Natural killer cell (primary cell): ENCODE data around the gene ENTR1. TPM values are rescaled to one million over a fixed set of nuclear protein-coding genes. Genes with fewer than 3 reads are reported as not detected.

Experiments
- ATAC-seq, 3 donors: fragments of 150-1000 bp in 2 of 3; fragments of 200-7000 bp in 1 of 3; cut with Tn5 transposase; 1 replicate in 1 of 3; 2 replicates in 2 of 3; pipeline ENCODE4 v1.10.0; 2021; ENCODE audit warnings: mild to moderate bottlenecking in 2 of 3, moderate library complexity in 2 of 3
- DNase-seq, 2 donors: peaks; one replicate each; pipeline versions ENCODE4 v3.0.0 to v3.0.0-alpha.2; 2013 to 2021; ENCODE audit warnings: mixed read lengths in 1 of 2
- H3K27ac ChIP-seq: one replicate; pipeline ENCODE4 v1.5.1; 2013; ENCODE audit warnings: mild to moderate bottlenecking, low read length
- H3K27me3 ChIP-seq: one replicate; pipeline ENCODE4 v1.6.1; 2013; ENCODE audit warnings: low read length; ENCODE audit not compliant: control insufficient read depth, insufficient read depth
- H3K36me3 ChIP-seq: one replicate; pipeline ENCODE4 v1.6.1; 2013; ENCODE audit warnings: low read length; ENCODE audit not compliant: control insufficient read depth, insufficient read depth
- H3K4me1 ChIP-seq: one replicate; pipeline ENCODE4 v1.6.1; 2013; ENCODE audit warnings: low read length; ENCODE audit not compliant: control insufficient read depth, insufficient read depth
- H3K4me3 ChIP-seq: one replicate; pipeline ENCODE4 v1.5.1; 2013; ENCODE audit warnings: low read length
- H3K9me3 ChIP-seq: one replicate; pipeline ENCODE4 v1.6.1; 2013; ENCODE audit warnings: low read length; ENCODE audit not compliant: control insufficient read depth, insufficient read depth
- H3K27ac Mint-ChIP-seq, 2 donors: one replicate each; pipeline ENCODE4 v1.8.0; 2022; ENCODE audit warnings: mild to moderate bottlenecking in 2 of 2, mixed read lengths in 2 of 2, moderate library complexity in 1 of 2
- H3K27me3 Mint-ChIP-seq, 2 donors: one replicate each; pipeline ENCODE4 v1.8.0; 2022; ENCODE audit warnings: low read depth in 2 of 2, mixed read lengths in 2 of 2
- H3K36me3 Mint-ChIP-seq: one replicate; pipeline ENCODE4 v1.8.0; 2022; ENCODE audit warnings: mixed read lengths
- H3K4me1 Mint-ChIP-seq, 2 donors: one replicate each; pipeline ENCODE4 v1.8.0; 2022; ENCODE audit warnings: mixed read lengths in 2 of 2
- H3K4me3 Mint-ChIP-seq: one replicate; pipeline ENCODE4 v1.8.0; 2022; ENCODE audit warnings: mild to moderate bottlenecking, moderate library complexity, mixed read lengths
- H3K9me3 Mint-ChIP-seq, 2 donors: one replicate each; pipeline ENCODE4 v1.8.0; 2022; ENCODE audit warnings: mixed read lengths in 2 of 2
- WGBS: methylation state at CpG from one replicate; pipeline ENCODE4 v1.1.7; 2013; ENCODE audit warnings: missing lambda C conversion rate; ENCODE audit not compliant: insufficient coverage; 5-methylcytosine and 5-hydroxymethylcytosine counted together
- intact Hi-C: fragments of 100-400 bp; cut with micrococcal nuclease; formaldehyde crosslinking; loops from one replicate; pipeline ENCODE4 v1.14.2; 2022
- total RNA-seq, 4 donors: library from RNA; stranded (reverse); fragments of 120-200 nt in 1 of 4; gene quantifications; one replicate each; pipeline versions ENCODE4 v1.2.3 to v1.2.4, GENCODE V29; 2013 to 2022
- TF ChIP-seq, protein P1 (sequence below): fragments of 200-600 bp; IDR thresholded peaks from one replicate; pipeline ENCODE4 v1.8.0; 2022; ENCODE audit warnings: antibody characterized with exemption

The ENTR1 gene
- total RNA-seq, 3 donors from 2014 or later (not counting 1 experiment from before 2014, with no cell fraction given): 38.7 to 62.3 (median 41.6) TPM

- H3K36me3 Mint-ChIP-seq: no peaks in the 10 kb centered on the region
- Histone ChIP-seq H3K9me3 (no peaks in the 10 kb centered on the region), H3K36me3 (peaks cover 24% of the 10 kb centered on the region), H3K4me1 (peaks cover 45% of the 10 kb centered on the region), H3K27ac (no peak overlapping the region), H3K27me3 (no peaks in the 10 kb centered on the region), H3K4me3 (peak overlapping the region; percentile 46)
- H3K4me1 Mint-ChIP-seq: peaks cover 17 to 22% of the 10 kb centered on the region in 2 donors
- no peaks in the 10 kb centered on the region for H3K27me3 Mint-ChIP-seq
- TF ChIP-seq, protein P1, sequence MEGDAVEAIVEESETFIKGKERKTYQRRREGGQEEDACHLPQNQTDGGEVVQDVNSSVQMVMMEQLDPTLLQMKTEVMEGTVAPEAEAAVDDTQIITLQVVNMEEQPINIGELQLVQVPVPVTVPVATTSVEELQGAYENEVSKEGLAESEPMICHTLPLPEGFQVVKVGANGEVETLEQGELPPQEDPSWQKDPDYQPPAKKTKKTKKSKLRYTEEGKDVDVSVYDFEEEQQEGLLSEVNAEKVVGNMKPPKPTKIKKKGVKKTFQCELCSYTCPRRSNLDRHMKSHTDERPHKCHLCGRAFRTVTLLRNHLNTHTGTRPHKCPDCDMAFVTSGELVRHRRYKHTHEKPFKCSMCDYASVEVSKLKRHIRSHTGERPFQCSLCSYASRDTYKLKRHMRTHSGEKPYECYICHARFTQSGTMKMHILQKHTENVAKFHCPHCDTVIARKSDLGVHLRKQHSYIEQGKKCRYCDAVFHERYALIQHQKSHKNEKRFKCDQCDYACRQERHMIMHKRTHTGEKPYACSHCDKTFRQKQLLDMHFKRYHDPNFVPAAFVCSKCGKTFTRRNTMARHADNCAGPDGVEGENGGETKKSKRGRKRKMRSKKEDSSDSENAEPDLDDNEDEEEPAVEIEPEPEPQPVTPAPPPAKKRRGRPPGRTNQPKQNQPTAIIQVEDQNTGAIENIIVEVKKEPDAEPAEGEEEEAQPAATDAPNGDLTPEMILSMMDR: no peak
- no peaks in the 10 kb centered on the region for H3K9me3 Mint-ChIP-seq
- WGBS: 3% methylated on average over 67 of the region's 67 CpGs
- intact Hi-C loops: loop anchor here (1.0 to 10.0 kb wide), 2 partner anchors 11 to 85 kb away; partner anchors contain the start of genes ENTR1 and PMPCA
- H3K27ac Mint-ChIP-seq: peak overlapping the region; percentile 57 to 72
- DNase-seq (peak in 1 of 2 donors; percentile 68), ATAC-seq (peak; percentile 34 to 50 (median 45))
- peak overlapping the region; percentile 84 for H3K4me3 Mint-ChIP-seq
Observed at GRCh38 chr9:136399176-136400037, 11.0 kb downstream of the ENTR1 start.

DNA sequence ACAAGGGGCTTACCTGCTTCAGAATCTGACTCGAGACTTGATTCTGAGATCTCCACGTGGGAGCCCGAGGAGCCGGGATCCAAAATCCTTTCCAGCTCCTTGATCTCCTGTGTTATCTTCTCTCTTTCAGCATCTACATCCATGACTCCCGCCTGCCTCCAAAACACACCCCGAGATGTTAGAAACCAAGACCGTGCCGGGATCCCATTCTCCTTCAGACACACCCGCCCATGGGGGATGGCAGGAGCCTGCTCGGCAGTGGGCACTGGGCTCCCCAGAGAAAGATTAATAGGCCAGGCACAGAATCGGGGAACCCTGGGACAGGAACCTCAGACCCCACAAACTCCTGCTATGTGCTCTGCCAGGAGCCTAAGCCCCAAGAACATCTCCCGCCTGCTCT, 12.1 kb downstream of the ENTR1 start:
- Histone ChIP-seq H3K4me1 (peaks cover 34% of the 10 kb centered on the region), H3K9me3 (no peaks in the 10 kb centered on the region), H3K36me3 (peaks cover 31% of the 10 kb centered on the region), H3K27me3 (no peaks in the 10 kb centered on the region), H3K27ac (no peak overlapping the region), H3K4me3 (no peak overlapping the region)
- H3K36me3 Mint-ChIP-seq: no peaks in the 10 kb centered on the region
- peaks cover 12 to 20% of the 10 kb centered on the region in 2 donors for H3K4me1 Mint-ChIP-seq
- H3K27me3 Mint-ChIP-seq: no peaks in the 10 kb centered on the region
- H3K27ac Mint-ChIP-seq: peak overlapping the region in 1 of 2 donors; percentile 57
- intact Hi-C loops: no loop called here
- H3K9me3 Mint-ChIP-seq: no peaks in the 10 kb centered on the region
- H3K4me3 Mint-ChIP-seq: peak overlapping the region; percentile 84
- WGBS: 98% methylated on average over 12 of the region's 12 CpGs
- DNase-seq (no peak), ATAC-seq (no peak)
- TF ChIP-seq, protein P1: no peak

DNA sequence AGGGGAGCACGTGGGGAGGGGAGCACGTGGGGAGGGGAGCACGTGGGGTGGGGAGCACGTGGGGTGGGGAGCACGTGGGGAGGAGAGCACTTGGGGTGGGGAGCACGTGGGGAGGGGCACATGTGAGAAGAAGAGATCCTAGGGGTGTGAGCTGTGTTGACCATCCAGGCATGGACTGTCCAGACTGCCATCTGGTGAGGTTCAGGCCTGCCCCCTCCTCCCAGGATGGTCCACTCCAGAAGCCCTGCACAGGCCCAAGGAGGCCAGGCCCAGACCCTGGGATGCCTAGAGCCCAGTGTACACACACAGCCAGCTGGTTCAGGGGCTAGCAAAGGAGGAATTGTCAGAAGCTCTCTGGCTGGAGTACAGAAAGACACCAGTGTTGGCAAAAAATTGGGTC, 12.8 kb downstream of the ENTR1 start:
- Histone ChIP-seq H3K9me3 (no peaks in the 10 kb centered on the region), H3K27ac (no peak overlapping the region), H3K27me3 (no peaks in the 10 kb centered on the region), H3K36me3 (peaks cover 37% of the 10 kb centered on the region), H3K4me3 (no peak overlapping the region), H3K4me1 (peaks cover 29% of the 10 kb centered on the region)
- H3K27ac Mint-ChIP-seq: no peak overlapping the region
- no peak overlapping the region for H3K4me3 Mint-ChIP-seq
- no peaks in the 10 kb centered on the region for H3K36me3 Mint-ChIP-seq
- no peaks in the 10 kb centered on the region for H3K9me3 Mint-ChIP-seq
- H3K27me3 Mint-ChIP-seq: no peaks in the 10 kb centered on the region
- intact Hi-C loops: no loop called here
- DNase-seq (no peak), ATAC-seq (no peak)
- WGBS: 90% methylated on average over 6 of the region's 6 CpGs
- TF ChIP-seq, protein P1: no peak
- H3K4me1 Mint-ChIP-seq: peaks cover 12 to 20% of the 10 kb centered on the region in 2 donors
